ENCODE data around the gene CDCA7.
"Not testable (repeated sequence)": the region's sequence is repeated elsewhere in the genome, so short reads cannot be mapped to it uniquely, and the experiment has no call there.

Gene CDCA7

GRCh38 chr2:173359231-173359630 lies 4.6 kb downstream of the CDCA7 start:
- DNase-seq: no peak

- no peak for DNase-seq
Observed at GRCh38 chr2:173370198-173370597, 15.5 kb downstream of the CDCA7 start.

GRCh38 chr2:173371023-173371422 lies 16.4 kb downstream of the CDCA7 start:
- DNase-seq: no peak

GRCh38 chr2:173373290-173373689 lies 18.6 kb downstream of the CDCA7 start:
- DNase-seq: peak; percentile 19

- no peak for DNase-seq
Observed at GRCh38 chr2:173374634-173375033, 20.0 kb downstream of the CDCA7 start.

GRCh38 chr2:173385534-173385933 lies 30.9 kb downstream of the CDCA7 start:
- DNase-seq: not testable (repeated sequence)

- no peak for DNase-seq
Observed at GRCh38 chr2:173386021-173386737, 31.5 kb downstream of the CDCA7 start.

GRCh38 chr2:173386738-173387065 lies 32.0 kb downstream of the CDCA7 start:
- no peak for DNase-seq

GRCh38 chr2:173387079-173387478 lies 32.4 kb downstream of the CDCA7 start:
- DNase-seq: no peak

- DNase-seq: no peak
Observed at GRCh38 chr2:173387660-173388059, 33.0 kb downstream of the CDCA7 start.

- DNase-seq: no peak
Observed at GRCh38 chr2:173388795-173389194, 34.1 kb downstream of the CDCA7 start.

- DNase-seq: no peak
Observed at GRCh38 chr2:173390036-173390435, 35.4 kb downstream of the CDCA7 start.

- no peak for DNase-seq
Observed at GRCh38 chr2:173392731-173393130, 38.1 kb downstream of the CDCA7 start.

GRCh38 chr2:173393186-173393585 lies 38.5 kb downstream of the CDCA7 start:
- no peak for DNase-seq

GRCh38 chr2:173393636-173394035 lies 39.0 kb downstream of the CDCA7 start:
- DNase-seq: no peak

- DNase-seq: no peak
Observed at GRCh38 chr2:173394091-173394974, 39.7 kb downstream of the CDCA7 start.

- no peak for DNase-seq
Observed at GRCh38 chr2:173395567-173396351, 41.1 kb downstream of the CDCA7 start.

GRCh38 chr2:173397539-173397938 lies 42.9 kb downstream of the CDCA7 start:
- DNase-seq: no peak

GRCh38 chr2:173399229-173399628 lies 44.6 kb downstream of the CDCA7 start:
- no peak for DNase-seq

GRCh38 chr2:173400760-173401159 lies 46.1 kb downstream of the CDCA7 start:
- peak; percentile 85 for DNase-seq

- DNase-seq: no peak
Observed at GRCh38 chr2:173401716-173402326, 47.1 kb downstream of the CDCA7 start.

- DNase-seq: peak; percentile 82
Observed at GRCh38 chr2:173402405-173402974, 47.8 kb downstream of the CDCA7 start.
